GM15510 (cell line): ENCODE measurements around the gene DPY30.

ENCODE experiments used
- POLR2A ChIP-seq: IDR thresholded peaks from 3 replicates; pipeline ENCODE4 v1.6.1; 2011; ENCODE audit warnings: borderline replicate concordance; ENCODE audit not compliant: insufficient read length; ENCODE audit errors: extremely low read depth

The DPY30 gene

GRCh38 chr2:31987454-31988220 is 52.0 kb downstream of the DPY30 start:
- no peak for TF ChIP-seq POLR2A

- no peak for TF ChIP-seq POLR2A
These were observed 52.7 kb downstream of the DPY30 start for GRCh38 chr2:31986906-31987305.

- no peak for TF ChIP-seq POLR2A
These were observed 55.7 kb downstream of the DPY30 start for GRCh38 chr2:31983762-31984467.

GRCh38 chr2:31980674-31981356 is 58.8 kb downstream of the DPY30 start:
- TF ChIP-seq POLR2A = no peak

- no peak for TF ChIP-seq POLR2A
These were observed 59.6 kb downstream of the DPY30 start for GRCh38 chr2:31979956-31980355.

- TF ChIP-seq POLR2A = no peak
These were observed 60.6 kb downstream of the DPY30 start for GRCh38 chr2:31979018-31979417.

GRCh38 chr2:31978436-31978835 is 61.2 kb downstream of the DPY30 start:
- TF ChIP-seq POLR2A = no peak
